ENCODE data around the gene ATAD5. TPM values are rescaled to one million over a fixed set of nuclear protein-coding genes. Genes with fewer than 3 reads are reported as not detected.

Gene ATAD5
- total RNA-seq, 1 donor from 2014 or later = 24.6 TPM

DNA sequence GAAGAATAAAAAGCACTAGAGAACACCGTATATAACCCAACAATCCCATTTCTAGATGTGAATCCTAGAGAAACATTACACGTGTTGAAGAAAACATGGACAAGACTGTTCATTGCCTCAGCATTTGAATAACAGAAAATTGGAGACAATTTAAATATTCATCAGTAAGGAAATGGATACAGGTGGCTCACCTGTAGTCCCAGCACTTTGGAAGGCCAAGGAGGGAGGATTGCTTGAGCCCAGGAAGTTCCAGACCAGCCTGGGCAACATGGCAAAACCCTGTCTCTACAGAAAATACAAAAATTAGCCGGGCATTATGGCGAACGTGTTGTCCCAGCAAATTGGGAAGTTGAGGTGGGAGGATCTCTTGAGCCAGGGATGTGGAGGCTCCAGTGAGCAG, 2.7 kb upstream of the ATAD5 start:
- no peaks in the 10 kb centered on the region for H3K27me3 Mint-ChIP-seq (ENCODE audit: low read depth)
- H3K27ac Mint-ChIP-seq = no peak overlapping the region
- H3K36me3 Mint-ChIP-seq (ENCODE audit: low read depth) = peaks cover 1% of the 10 kb centered on the region
- H3K4me3 Mint-ChIP-seq (ENCODE audit: low read depth) = peak overlapping the region; percentile 26
- no peak for DNase-seq (ENCODE audit: low spot score)
- peaks cover 26% of the 10 kb centered on the region for H3K4me1 Mint-ChIP-seq (ENCODE audit: low read depth)
- intact Hi-C loops (cut with micrococcal nuclease) = loop anchor here (10.0 kb wide), 1 partner anchor 354 kb away; the partner anchor contains the start of gene GOSR1
- H3K9me3 Mint-ChIP-seq = no peaks in the 10 kb centered on the region

DNA sequence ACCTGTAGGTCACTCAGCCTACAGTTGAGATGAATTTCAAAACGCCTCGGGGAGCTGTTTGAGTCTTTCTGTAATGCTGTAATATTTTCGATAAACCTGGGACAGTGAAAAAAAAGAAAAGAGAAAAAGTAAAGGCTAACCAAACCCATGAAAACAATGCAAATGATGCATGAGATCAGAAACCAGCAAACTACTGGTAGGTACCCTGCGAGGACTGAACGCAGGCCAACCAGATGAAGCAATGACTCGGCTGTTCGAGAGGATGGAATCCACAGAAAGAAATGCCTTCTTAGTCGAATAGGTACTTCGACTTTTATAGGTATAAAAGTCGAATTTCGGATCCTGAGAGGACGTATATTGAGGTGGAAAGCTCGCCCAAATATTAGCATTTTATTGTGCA, 509 bp upstream of the ATAD5 start:
- Mint-ChIP-seq H3K36me3 (ENCODE audit: low read depth) (peaks cover 16% of the 10 kb centered on the region), H3K4me1 (ENCODE audit: low read depth) (peaks cover 36% of the 10 kb centered on the region), H3K27me3 (ENCODE audit: low read depth) (no peaks in the 10 kb centered on the region), H3K4me3 (ENCODE audit: low read depth) (peak overlapping the region; percentile 99), H3K27ac (peak overlapping the region; percentile 98), H3K9me3 (no peaks in the 10 kb centered on the region)
- no peak for DNase-seq (ENCODE audit: low spot score)
- intact Hi-C loops (cut with micrococcal nuclease) = no loop called here

- Mint-ChIP-seq H3K4me1 (ENCODE audit: low read depth) (peaks cover 38% of the 10 kb centered on the region), H3K9me3 (no peaks in the 10 kb centered on the region), H3K27ac (peak overlapping the region; percentile 98), H3K4me3 (ENCODE audit: low read depth) (peak overlapping the region; percentile 99), H3K36me3 (ENCODE audit: low read depth) (peaks cover 26% of the 10 kb centered on the region), H3K27me3 (ENCODE audit: low read depth) (no peaks in the 10 kb centered on the region)
- no peak for DNase-seq (ENCODE audit: low spot score)
- intact Hi-C loops (cut with micrococcal nuclease) = no loop called here
These were observed 815 bp downstream of the ATAD5 start for GRCh38 chr17:30832438-30833124.

GRCh38 chr17:30838202-30838807, 6.5 kb downstream of the ATAD5 start:
- no peak for DNase-seq (ENCODE audit: low spot score)
- no peaks in the 10 kb centered on the region for H3K27me3 Mint-ChIP-seq (ENCODE audit: low read depth)
- peaks cover 66% of the 10 kb centered on the region for H3K36me3 Mint-ChIP-seq (ENCODE audit: low read depth)
- intact Hi-C loops (cut with micrococcal nuclease) = no loop called here
- H3K9me3 Mint-ChIP-seq = no peaks in the 10 kb centered on the region
- peaks cover 17% of the 10 kb centered on the region for H3K4me1 Mint-ChIP-seq (ENCODE audit: low read depth)
- H3K4me3 Mint-ChIP-seq (ENCODE audit: low read depth) = no peak overlapping the region
- H3K27ac Mint-ChIP-seq = no peak overlapping the region

- Mint-ChIP-seq H3K4me3 (ENCODE audit: low read depth) (no peak overlapping the region), H3K36me3 (ENCODE audit: low read depth) (peaks cover 60% of the 10 kb centered on the region), H3K27me3 (ENCODE audit: low read depth) (no peaks in the 10 kb centered on the region), H3K27ac (no peak overlapping the region), H3K4me1 (ENCODE audit: low read depth) (peaks cover 2% of the 10 kb centered on the region), H3K9me3 (no peaks in the 10 kb centered on the region)
- intact Hi-C loops (cut with micrococcal nuclease) = no loop called here
- DNase-seq (ENCODE audit: low spot score) = no peak
These were observed 9.0 kb downstream of the ATAD5 start for GRCh38 chr17:30840771-30841170.

- no peak for DNase-seq (ENCODE audit: low spot score)
- H3K27ac Mint-ChIP-seq = no peak overlapping the region
- no peaks in the 10 kb centered on the region for H3K9me3 Mint-ChIP-seq
- H3K4me3 Mint-ChIP-seq (ENCODE audit: low read depth) = no peak overlapping the region
- intact Hi-C loops (cut with micrococcal nuclease) = no loop called here
- H3K36me3 Mint-ChIP-seq (ENCODE audit: low read depth) = peaks cover 40% of the 10 kb centered on the region
- H3K27me3 Mint-ChIP-seq (ENCODE audit: low read depth) = no peaks in the 10 kb centered on the region
- H3K4me1 Mint-ChIP-seq (ENCODE audit: low read depth) = no peaks in the 10 kb centered on the region
These were observed 16.3 kb downstream of the ATAD5 start for GRCh38 chr17:30848021-30848420.

GRCh38 chr17:30854146-30854545, 22.4 kb downstream of the ATAD5 start:
- H3K4me3 Mint-ChIP-seq (ENCODE audit: low read depth) = no peak overlapping the region
- peaks cover 47% of the 10 kb centered on the region for H3K36me3 Mint-ChIP-seq (ENCODE audit: low read depth)
- no peak overlapping the region for H3K27ac Mint-ChIP-seq
- no peaks in the 10 kb centered on the region for H3K27me3 Mint-ChIP-seq (ENCODE audit: low read depth)
- H3K9me3 Mint-ChIP-seq = no peaks in the 10 kb centered on the region
- intact Hi-C loops (cut with micrococcal nuclease) = no loop called here
- no peaks in the 10 kb centered on the region for H3K4me1 Mint-ChIP-seq (ENCODE audit: low read depth)
- DNase-seq (ENCODE audit: low spot score) = no peak

- Mint-ChIP-seq H3K36me3 (ENCODE audit: low read depth) (peaks cover 34% of the 10 kb centered on the region), H3K4me3 (ENCODE audit: low read depth) (no peak overlapping the region), H3K4me1 (ENCODE audit: low read depth) (no peaks in the 10 kb centered on the region)
These were observed 26.9 kb downstream of the ATAD5 start for GRCh38 chr17:30858556-30859250.

GRCh38 chr17:30864636-30865035, 32.9 kb downstream of the ATAD5 start:
- Mint-ChIP-seq H3K36me3 (ENCODE audit: low read depth) (peaks cover 41% of the 10 kb centered on the region), H3K9me3 (no peaks in the 10 kb centered on the region), H3K4me1 (ENCODE audit: low read depth) (no peaks in the 10 kb centered on the region), H3K27me3 (ENCODE audit: low read depth) (no peaks in the 10 kb centered on the region), H3K27ac (no peak overlapping the region), H3K4me3 (ENCODE audit: low read depth) (no peak overlapping the region)
- no peak for DNase-seq (ENCODE audit: low spot score)
- intact Hi-C loops (cut with micrococcal nuclease) = no loop called here

More at GRCh38 chr17:30858556-30859250, 26.9 kb downstream of the ATAD5 start:
- intact Hi-C loops (cut with micrococcal nuclease) = no loop called here
- H3K9me3 Mint-ChIP-seq = no peaks in the 10 kb centered on the region
- H3K27me3 Mint-ChIP-seq (ENCODE audit: low read depth) = no peaks in the 10 kb centered on the region
- H3K27ac Mint-ChIP-seq = no peak overlapping the region
- no peak for DNase-seq (ENCODE audit: low spot score)

DNA sequence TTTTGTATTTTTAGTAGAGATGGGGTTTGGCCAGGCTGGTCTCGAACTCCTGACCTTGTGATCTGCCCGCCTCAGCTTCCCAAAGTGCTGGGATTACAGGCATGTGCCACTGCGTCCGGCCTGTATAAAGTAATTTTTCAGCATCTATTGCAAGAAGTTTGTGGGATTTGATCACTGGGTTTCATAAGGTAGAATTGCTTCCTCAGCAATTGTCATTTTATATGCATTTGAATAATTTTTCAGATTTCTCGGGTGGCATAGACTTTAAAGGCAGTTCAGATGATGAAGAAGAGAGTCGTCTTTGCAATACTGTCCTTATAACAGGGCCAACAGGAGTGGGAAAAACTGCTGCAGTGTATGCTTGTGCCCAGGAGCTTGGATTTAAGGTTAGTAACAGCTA, 37.2 kb downstream of the ATAD5 start:
- H3K4me3 Mint-ChIP-seq (ENCODE audit: low read depth) = no peak overlapping the region
- no peaks in the 10 kb centered on the region for H3K4me1 Mint-ChIP-seq (ENCODE audit: low read depth)
- peaks cover 48% of the 10 kb centered on the region for H3K36me3 Mint-ChIP-seq (ENCODE audit: low read depth)
- H3K9me3 Mint-ChIP-seq = no peaks in the 10 kb centered on the region
- H3K27me3 Mint-ChIP-seq (ENCODE audit: low read depth) = no peaks in the 10 kb centered on the region
- H3K27ac Mint-ChIP-seq = no peak overlapping the region
- no peak for DNase-seq (ENCODE audit: low spot score)
- intact Hi-C loops (cut with micrococcal nuclease) = no loop called here

DNA sequence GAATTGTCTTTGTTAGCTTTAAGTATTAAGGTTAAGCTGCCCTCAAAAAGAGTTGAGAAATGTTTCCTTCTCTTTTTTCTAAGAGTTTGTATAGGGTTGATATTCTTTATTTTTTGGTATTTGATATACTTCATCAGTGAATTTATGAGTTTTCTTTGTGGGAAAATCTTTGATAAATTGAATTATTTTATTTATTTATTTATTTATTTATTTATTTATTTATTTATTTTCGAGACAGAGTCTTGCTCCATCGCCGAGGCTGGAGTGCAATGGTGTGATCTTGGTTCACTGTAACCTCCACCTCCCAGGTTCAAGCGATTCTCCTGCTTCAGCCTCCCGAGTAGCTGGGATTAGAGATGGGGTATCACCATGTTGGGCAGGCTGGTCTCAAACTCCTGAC, 54.4 kb downstream of the ATAD5 start:
- Mint-ChIP-seq H3K9me3 (no peaks in the 10 kb centered on the region), H3K4me3 (ENCODE audit: low read depth) (no peak overlapping the region), H3K36me3 (ENCODE audit: low read depth) (peaks cover 30% of the 10 kb centered on the region), H3K4me1 (ENCODE audit: low read depth) (no peaks in the 10 kb centered on the region), H3K27ac (no peak overlapping the region), H3K27me3 (ENCODE audit: low read depth) (no peaks in the 10 kb centered on the region)
- DNase-seq (ENCODE audit: low spot score) = no peak
- intact Hi-C loops (cut with micrococcal nuclease) = no loop called here

GRCh38 chr17:30894236-30894635, 62.5 kb downstream of the ATAD5 start:
- Mint-ChIP-seq H3K27ac (no peak overlapping the region), H3K9me3 (no peaks in the 10 kb centered on the region), H3K4me3 (ENCODE audit: low read depth) (no peak overlapping the region), H3K27me3 (ENCODE audit: low read depth) (no peaks in the 10 kb centered on the region), H3K36me3 (ENCODE audit: low read depth) (peaks cover 30% of the 10 kb centered on the region), H3K4me1 (ENCODE audit: low read depth) (no peaks in the 10 kb centered on the region)
- DNase-seq (ENCODE audit: low spot score) = no peak
- intact Hi-C loops (cut with micrococcal nuclease) = no loop called here

DNA sequence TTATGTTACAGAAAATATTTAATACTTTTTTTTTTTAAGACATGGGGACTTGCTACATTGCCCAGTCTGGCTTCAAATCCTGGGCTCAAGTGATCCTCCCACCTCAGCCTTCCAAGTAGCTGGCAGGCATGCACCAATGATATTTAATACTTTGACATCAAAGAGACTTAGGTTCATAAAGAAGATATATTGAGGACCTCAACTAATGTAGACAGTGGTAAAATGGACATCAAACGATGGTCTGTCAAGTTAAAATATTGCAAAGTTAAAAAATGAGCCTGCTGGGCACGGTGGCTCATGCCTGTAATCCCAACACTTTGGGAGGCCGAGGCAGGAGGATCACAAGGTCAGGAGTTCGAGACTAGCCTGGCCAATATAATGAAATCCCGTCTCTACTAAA, 65.5 kb downstream of the ATAD5 start:
- H3K36me3 Mint-ChIP-seq (ENCODE audit: low read depth) = peaks cover 41% of the 10 kb centered on the region
- H3K4me1 Mint-ChIP-seq (ENCODE audit: low read depth) = peaks cover 9% of the 10 kb centered on the region
- intact Hi-C loops (cut with micrococcal nuclease) = no loop called here
- H3K4me3 Mint-ChIP-seq (ENCODE audit: low read depth) = no peak overlapping the region
- H3K9me3 Mint-ChIP-seq = no peaks in the 10 kb centered on the region
- H3K27me3 Mint-ChIP-seq (ENCODE audit: low read depth) = no peaks in the 10 kb centered on the region
- no peak overlapping the region for H3K27ac Mint-ChIP-seq
- DNase-seq (ENCODE audit: low spot score) = no peak
